Measurements from ENCODE around the gene IGF1R.

The IGF1R gene

DNA sequence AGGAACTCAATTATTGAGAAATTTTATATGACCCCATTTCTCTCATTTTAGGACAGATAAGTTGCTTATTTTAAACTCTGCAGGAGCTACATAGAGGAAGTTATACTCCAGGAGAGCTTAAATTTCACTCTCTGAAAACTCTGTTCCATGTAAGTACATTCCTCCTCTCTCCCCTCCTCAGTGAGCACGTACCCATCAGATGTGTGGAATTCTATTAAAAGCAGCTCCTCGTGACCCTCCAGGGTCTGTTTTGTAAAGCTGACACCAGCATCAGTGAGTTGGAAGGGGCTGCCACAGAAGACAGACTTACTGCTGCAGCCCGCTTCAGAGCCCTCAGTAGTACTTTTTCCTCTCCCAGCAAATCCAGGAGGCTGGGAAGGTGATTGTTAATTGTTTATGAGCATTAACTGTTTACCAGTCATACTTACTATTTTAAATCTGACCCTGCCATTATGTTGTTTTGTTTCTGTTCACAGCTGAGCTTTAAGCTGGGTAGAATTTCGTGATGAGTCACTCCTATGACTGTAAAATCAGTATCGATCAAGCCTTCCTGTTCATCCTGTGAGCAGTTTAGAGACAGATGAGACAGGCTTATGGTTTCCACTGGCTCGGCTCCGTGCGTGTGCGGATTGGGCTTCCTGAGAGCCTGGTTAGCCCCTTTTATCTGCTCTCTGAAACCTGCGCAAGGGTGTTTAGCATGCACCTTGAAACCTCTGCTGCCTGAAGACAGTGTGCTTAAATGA is 20.4 kb downstream of the IGF1R start:
- no peak for DNase-seq (ENCODE audit: extremely low spot score, insufficient read length, low read depth)
- no peak for FAIRE-seq

DNA sequence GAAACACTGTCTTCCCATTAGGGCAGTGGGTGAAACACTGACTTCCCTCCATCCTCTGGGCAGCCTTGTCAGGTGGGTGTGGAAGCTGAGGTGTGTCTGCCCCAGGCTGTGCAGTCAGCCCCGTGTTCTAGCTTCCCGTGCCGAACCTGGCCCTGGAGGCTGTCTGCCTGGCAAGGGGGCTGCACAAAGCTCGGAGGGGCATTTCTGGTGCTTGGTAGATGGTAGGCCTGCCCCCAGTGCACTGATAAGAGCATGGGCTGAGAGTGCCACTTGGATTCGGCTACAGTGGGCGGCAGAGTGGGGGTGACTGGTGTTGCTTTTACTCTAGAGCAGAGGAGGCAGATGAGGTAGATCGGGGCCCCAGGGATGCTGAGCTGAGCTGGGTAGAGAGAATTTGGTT is 21.3 kb downstream of the IGF1R start:
- FAIRE-seq: no peak
- DNase-seq (ENCODE audit: extremely low spot score, insufficient read length, low read depth): no peak

DNA sequence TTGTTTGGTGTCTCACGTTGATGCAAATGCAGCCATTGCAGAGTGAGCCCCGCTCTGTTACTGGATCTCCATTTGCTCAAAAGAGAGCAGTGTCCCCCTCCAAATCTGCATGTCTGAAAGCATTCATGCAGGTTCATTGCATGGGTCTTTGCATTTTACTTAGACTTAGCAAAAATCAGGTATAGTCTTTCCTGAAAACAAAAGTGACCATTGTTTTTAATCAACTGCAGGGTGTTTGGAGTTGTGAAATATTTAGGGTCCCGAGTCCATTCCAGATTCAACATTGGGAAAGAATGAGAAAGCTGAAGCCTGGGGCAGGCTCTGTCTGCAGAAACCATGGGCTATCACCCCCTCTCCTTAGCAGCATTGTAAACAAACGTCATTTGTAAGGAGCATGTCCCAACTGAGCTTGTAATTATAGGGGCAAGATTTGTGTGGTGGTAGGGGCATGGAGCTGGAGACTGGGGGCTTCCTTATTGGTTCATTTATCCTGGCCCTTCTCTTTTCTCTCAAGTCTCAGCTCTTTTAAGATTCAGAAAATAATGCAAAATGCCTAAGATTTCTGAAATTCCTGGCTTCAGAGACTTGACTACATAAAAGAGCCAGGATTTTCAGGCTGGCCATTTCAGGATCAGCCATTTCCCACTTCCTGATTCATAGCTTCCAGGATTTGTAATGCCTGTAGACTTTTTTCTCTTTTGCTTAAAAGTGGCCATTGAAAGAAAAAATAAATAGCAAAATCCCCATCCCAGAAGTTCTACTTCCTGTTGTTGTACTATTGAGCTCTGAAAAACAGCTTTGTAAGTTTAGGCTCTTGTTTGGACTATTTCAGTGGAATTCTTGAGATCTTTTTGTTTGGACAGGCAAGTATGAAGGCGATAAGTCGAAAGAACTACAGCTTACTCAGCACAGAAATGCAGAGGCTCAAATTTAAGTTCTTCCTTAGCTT is 23.0 kb downstream of the IGF1R start:
- FAIRE-seq (no peak), DNase-seq (ENCODE audit: extremely low spot score, insufficient read length, low read depth) (no peak)

DNA sequence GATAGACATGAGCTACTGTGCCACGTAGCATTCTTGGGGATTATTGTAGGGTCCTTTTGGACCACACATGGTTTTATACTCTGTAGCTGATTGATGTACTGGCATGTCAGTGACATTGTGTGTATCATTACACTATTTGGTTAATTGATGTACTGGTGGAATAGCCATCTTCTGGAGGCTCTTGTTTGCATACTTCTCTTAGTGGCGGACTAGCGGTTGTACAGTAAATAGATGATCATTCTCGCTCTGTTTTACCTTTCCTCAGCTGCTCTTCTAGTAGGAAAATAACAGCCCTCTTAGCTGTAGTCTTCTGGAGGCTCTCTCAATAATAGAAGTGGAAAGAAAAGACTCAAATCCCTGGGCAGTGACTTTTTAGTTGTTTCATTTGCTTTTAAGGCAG is 24.8 kb downstream of the IGF1R start:
- FAIRE-seq: no peak
- DNase-seq (ENCODE audit: extremely low spot score, insufficient read length, low read depth): no peak

- DNase-seq (ENCODE audit: extremely low spot score, insufficient read length, low read depth): no peak
- FAIRE-seq: no peak
Measured at GRCh38 chr15:98674336-98674735, 26.0 kb downstream of the IGF1R start.

- no peak for FAIRE-seq
- DNase-seq (ENCODE audit: extremely low spot score, insufficient read length, low read depth): no peak
Measured at GRCh38 chr15:98676586-98677270, 28.4 kb downstream of the IGF1R start.

DNA sequence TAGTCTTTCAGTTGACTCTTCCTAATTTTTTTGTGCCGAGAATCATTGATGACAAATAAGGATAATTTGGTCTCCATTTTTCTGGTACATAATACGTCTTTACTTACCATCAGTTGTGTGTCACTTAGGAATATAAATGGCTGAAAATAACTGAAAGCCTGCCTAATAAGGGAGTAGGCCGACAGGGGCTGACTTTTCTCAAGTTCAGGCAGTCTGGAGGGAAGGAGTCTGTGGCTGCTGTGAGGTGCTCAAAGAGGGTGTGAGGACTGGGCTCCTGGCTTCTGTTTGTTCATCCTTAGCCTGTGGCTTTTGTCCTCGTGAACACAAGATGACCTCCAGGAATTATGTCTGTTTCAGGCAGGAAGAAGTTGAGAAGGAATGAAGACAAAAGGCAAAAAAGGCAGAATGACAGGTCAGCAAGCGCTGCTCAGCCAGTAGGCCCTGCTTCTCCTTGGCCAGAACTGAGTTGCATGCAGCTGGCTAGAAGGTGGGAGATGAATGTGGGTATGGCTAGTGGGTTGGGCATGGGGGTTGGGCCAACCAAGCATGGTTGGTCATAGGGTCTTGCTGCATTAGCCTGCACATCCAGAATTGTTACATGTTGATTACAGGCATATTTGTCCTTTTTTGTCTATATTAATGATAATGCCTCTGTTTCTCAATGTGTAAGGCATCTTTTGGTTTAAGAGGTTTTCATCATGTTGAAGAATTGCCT is 29.2 kb downstream of the IGF1R start:
- DNase-seq (ENCODE audit: extremely low spot score, insufficient read length, low read depth) (no peak), FAIRE-seq (no peak)

- DNase-seq (ENCODE audit: extremely low spot score, insufficient read length, low read depth): no peak
Measured at GRCh38 chr15:98678484-98678883, 30.1 kb downstream of the IGF1R start.

DNA sequence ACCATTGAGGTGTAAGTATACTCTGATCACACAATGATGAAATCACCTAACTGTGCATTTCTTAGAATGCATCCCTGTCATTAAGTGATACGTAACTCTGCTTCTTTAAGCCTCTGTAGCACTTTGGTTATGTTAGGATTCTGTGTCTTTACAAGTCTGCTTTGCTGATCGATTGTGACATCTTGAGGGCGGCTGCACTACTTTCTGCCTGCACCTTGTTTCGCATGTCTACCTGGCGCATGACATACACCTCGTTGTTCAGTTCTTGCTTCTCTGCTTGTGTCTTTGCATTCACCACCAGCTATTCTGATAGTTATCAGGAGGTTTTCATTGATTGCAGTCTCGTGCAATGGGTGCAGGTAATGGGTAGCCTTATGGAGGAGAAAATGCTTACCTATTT is 32.7 kb downstream of the IGF1R start:
- no peak for FAIRE-seq
- DNase-seq (ENCODE audit: extremely low spot score, insufficient read length, low read depth): no peak

More at GRCh38 chr15:98678484-98678883, 30.1 kb downstream of the IGF1R start:
- no peak for FAIRE-seq

DNA sequence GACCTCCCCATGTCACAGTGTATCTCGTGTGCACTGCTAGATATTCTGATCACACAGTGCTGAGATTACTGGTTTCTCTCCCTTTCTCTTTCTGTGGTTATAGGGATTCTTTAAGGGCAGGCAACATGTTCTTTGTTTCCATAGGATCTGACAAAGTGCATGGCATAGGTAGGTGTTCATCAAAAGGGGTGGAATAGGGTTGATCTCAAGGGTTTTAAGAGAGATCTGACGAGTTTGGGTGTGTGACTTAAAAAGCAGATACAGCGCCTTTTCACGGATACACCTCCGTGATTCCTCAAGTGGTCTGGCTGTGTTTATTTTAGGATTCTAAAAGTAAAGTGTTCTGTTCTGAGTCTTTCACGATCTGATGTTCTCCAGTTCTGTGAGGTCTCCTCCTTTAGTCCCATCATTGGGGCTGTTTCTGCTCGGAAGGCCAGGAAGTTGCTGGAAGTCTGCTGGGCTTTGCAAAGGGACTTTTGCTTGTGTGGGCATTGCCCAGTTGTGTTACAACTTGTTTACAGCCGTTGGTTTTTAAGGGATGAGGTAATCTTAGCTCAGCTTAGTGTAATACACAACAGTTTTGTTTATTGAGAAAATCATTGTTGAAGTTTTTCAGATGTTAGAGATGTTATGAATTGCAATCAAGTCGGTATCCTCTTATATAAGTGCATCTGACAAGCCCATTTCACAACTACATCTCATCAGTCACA is 34.8 kb downstream of the IGF1R start:
- no peak for DNase-seq (ENCODE audit: extremely low spot score, insufficient read length, low read depth)
- no peak for FAIRE-seq

DNA sequence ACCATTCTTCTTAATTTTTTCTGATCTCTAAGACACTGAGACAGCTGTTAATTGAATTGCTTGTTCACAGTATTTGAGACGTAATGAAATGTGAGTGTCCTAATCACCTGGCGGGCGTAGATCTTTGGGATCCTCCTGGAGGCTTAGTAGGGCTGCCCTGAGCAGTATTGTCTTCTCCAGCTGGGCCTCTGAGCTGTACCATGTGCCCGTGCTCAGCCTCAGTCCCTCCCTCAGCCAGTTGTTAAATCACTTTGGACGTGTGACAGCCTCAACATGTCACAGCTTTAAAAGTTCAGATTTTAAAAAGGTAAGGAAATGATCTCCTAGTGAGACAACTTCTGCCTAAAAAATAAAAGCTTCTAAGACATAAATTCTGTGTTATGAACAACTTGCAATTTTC is 35.5 kb downstream of the IGF1R start:
- DNase-seq (ENCODE audit: extremely low spot score, insufficient read length, low read depth) (no peak), FAIRE-seq (no peak)

GRCh38 chr15:98684436-98684835 is 36.1 kb downstream of the IGF1R start:
- DNase-seq (ENCODE audit: extremely low spot score, insufficient read length, low read depth): no peak
- FAIRE-seq: no peak

- no peak for DNase-seq (ENCODE audit: extremely low spot score, insufficient read length, low read depth)
- FAIRE-seq: no peak
Measured at GRCh38 chr15:98684995-98685525, 36.7 kb downstream of the IGF1R start.

DNA sequence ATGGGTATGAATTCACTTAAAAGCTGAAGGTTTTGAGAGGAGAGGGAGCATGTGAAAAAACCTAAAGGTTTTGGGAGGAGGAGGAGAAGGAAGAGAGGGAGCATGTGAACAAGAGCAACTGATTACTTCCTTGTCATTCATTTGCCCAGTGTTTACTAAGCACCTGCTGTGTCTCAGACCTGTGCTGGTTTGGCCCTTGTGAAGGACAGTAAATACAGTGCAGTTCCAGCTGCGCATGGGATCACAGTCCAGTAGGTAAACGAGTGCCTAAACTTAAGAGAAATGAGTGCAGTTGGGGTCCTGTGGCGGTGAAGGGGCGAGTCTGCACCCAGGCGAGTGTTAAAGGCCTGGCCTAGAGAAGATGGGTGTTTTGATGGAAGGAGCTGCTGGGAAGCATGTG is 38.6 kb downstream of the IGF1R start:
- no peak for DNase-seq (ENCODE audit: extremely low spot score, insufficient read length, low read depth)
- FAIRE-seq: no peak

- DNase-seq (ENCODE audit: extremely low spot score, insufficient read length, low read depth) (no peak), FAIRE-seq (no peak)
Measured at GRCh38 chr15:98689431-98689861, 41.1 kb downstream of the IGF1R start.

DNA sequence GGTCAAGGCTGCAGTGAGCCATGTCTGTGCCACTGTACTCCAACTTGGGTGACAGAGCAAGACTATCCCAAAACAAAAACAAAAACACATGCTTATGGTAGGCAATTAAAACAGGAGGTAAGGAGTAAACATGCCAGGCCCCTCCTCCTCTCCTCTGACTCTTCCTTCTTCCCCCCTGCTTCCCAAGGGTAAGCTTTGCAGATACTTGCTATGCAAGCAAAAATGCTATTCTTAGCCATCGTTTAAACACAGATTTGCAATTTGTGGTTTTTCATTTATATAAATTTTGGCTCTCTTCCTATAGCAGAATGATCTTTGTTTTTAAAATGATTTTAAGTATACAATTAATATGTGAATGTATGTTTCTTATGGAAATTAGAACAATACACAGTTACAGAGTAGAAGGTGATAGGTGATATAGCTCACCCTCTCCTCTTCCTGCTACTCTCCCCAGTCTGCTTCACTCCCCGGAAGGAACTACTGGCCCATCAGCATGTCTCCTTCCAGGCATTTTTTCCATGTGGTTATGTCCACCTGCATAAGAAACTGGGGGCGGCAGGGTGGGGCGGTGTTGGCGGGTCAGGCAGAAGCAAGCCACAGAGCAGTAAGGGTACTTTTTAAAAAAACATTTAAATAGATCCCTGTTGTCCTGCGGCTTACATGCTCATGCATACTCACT is 42.1 kb downstream of the IGF1R start:
- FAIRE-seq (no peak), DNase-seq (ENCODE audit: extremely low spot score, insufficient read length, low read depth) (no peak)

- DNase-seq (ENCODE audit: extremely low spot score, insufficient read length, low read depth) (no peak), FAIRE-seq (no peak)
Measured at GRCh38 chr15:98692213-98692612, 43.9 kb downstream of the IGF1R start.

DNA sequence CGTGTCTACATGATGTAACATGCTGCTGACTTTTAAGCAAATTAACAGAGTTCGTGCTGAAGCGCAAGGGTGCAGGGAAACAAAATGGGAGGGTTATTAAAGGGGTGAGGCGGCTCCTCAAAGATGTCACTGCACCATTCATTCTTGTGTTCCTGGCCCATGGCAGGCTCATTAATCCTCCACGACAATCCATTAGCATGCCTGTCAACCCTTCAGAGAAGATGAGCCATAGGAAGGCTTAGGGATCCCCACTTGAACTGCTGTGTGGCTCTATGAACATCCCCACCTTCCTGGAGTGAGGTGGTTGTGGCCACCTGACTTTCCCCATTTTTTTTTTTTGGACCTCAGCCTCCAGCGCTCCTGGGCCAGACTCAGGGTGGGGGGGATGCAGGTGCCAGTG is 45.8 kb downstream of the IGF1R start:
- FAIRE-seq (no peak), DNase-seq (ENCODE audit: extremely low spot score, insufficient read length, low read depth) (no peak)

- FAIRE-seq (no peak), DNase-seq (ENCODE audit: extremely low spot score, insufficient read length, low read depth) (no peak)
Measured at GRCh38 chr15:98698792-98699191, 50.5 kb downstream of the IGF1R start.

All from GM18507 (cell line).